ENCODE measurements around the gene TSHZ2.

DNA sequence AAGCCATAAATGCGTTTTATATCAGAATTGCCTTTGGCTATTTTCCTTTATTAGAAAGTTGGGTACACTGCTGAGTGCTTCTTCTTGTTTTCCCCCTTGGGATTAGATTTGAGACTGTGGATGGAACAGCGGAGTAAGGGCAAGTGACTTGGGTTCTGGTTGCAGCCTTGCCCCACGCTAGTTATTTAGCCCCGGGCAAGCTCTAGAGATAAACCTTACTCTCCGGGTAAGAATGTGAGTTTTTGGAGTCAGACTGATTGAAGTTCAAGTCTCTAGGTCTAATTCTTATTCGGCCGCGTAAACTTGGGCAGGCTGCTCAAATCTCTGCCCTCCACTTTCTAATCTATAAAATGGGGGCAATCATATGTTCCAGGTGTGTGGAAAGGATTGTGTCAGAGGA lies 8.9 kb downstream of the TSHZ2 start:
- TF ChIP-seq, protein P1, sequence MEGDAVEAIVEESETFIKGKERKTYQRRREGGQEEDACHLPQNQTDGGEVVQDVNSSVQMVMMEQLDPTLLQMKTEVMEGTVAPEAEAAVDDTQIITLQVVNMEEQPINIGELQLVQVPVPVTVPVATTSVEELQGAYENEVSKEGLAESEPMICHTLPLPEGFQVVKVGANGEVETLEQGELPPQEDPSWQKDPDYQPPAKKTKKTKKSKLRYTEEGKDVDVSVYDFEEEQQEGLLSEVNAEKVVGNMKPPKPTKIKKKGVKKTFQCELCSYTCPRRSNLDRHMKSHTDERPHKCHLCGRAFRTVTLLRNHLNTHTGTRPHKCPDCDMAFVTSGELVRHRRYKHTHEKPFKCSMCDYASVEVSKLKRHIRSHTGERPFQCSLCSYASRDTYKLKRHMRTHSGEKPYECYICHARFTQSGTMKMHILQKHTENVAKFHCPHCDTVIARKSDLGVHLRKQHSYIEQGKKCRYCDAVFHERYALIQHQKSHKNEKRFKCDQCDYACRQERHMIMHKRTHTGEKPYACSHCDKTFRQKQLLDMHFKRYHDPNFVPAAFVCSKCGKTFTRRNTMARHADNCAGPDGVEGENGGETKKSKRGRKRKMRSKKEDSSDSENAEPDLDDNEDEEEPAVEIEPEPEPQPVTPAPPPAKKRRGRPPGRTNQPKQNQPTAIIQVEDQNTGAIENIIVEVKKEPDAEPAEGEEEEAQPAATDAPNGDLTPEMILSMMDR (IDR thresholded peaks at IDR 0.05) = no peak
- TF ChIP-seq ZFX (IDR thresholded peaks at IDR 0.05; ENCODE audit: borderline replicate concordance) = no peak
